CD4-positive, alpha-beta memory T cell (primary cell): ENCODE data around the gene INPP5B. TPM values are rescaled to one million over a fixed set of nuclear protein-coding genes. Genes with fewer than 3 reads are reported as not detected.
A peak's percentile ranks its signal among the peaks of the same experiment; 100 is the strongest.

ENCODE experiments used
- CTCF ChIA-PET: fragments of 350-600 bp; sonication (Branson Sonifier 250); formaldehyde crosslinking; loops from one replicate; lab custom pipeline; 2021; ENCODE audit warnings: inconsistent platforms; ENCODE audit not compliant: partially characterized antibody; lab: Charles Lee
- POLR2A ChIA-PET: fragments of 350-600 bp; sonication (Branson Sonifier 250); formaldehyde crosslinking; loops from one replicate; lab custom pipeline; 2021; ENCODE audit not compliant: partially characterized antibody; lab: Charles Lee
- DNase-seq, 5 donors: peaks; one replicate each; pipeline versions ENCODE4 v3.0.0 to v3.0.0-alpha.2; 2020 to 2022; ENCODE audit warnings: mixed read lengths in 1 of 5
- H3K27ac ChIP-seq: one replicate; pipeline ENCODE4 v1.7.0; 2013; ENCODE audit warnings: low read depth, low read length
- H3K27me3 ChIP-seq: 2 replicates; pipeline ENCODE4 v1.7.0; 2013; ENCODE audit warnings: mild to moderate bottlenecking, low read length, moderate library complexity; ENCODE audit not compliant: insufficient read depth
- H3K36me3 ChIP-seq: 2 replicates; pipeline ENCODE4 v1.7.0; 2013; ENCODE audit warnings: mild to moderate bottlenecking, low read length, moderate library complexity; ENCODE audit not compliant: insufficient read depth
- H3K4me1 ChIP-seq: 2 replicates; pipeline ENCODE4 v1.7.0; 2013; ENCODE audit warnings: mild to moderate bottlenecking, low read length, moderate library complexity; ENCODE audit not compliant: insufficient read depth
- H3K4me3 ChIP-seq, 2 donors: one replicate each; pipeline ENCODE4 v1.7.0; 2013; ENCODE audit warnings: low read length in 2 of 2, mild to moderate bottlenecking in 1 of 2
- H3K9me3 ChIP-seq, 2 donors: one replicate each; pipeline ENCODE4 v1.7.0; 2013; ENCODE audit warnings: low read length in 2 of 2, control low read depth in 1 of 2; ENCODE audit not compliant: control insufficient read depth in 1 of 2
- H3K27ac Mint-ChIP-seq, 7 donors: one replicate each; pipeline ENCODE4 v1.8.0; 2020 to 2021; ENCODE audit warnings: mixed read lengths in 7 of 7, mild to moderate bottlenecking in 6 of 7, inconsistent platforms in 3 of 7, moderate library complexity in 3 of 7
- H3K27me3 Mint-ChIP-seq, 2 donors: one replicate each; pipeline ENCODE4 v1.8.0; 2020 to 2021; ENCODE audit warnings: mixed read lengths in 2 of 2
- H3K36me3 Mint-ChIP-seq, 2 donors: one replicate each; pipeline ENCODE4 v1.8.0; 2020 to 2021; ENCODE audit warnings: mixed read lengths in 2 of 2, inconsistent platforms in 1 of 2, mild to moderate bottlenecking in 1 of 2
- H3K4me1 Mint-ChIP-seq, 4 donors: one replicate each; pipeline ENCODE4 v1.8.0; 2020 to 2021; ENCODE audit warnings: mixed read lengths in 4 of 4, mild to moderate bottlenecking in 1 of 4
- H3K4me3 Mint-ChIP-seq, 8 donors: one replicate each; pipeline ENCODE4 v1.8.0; 2020 to 2021; ENCODE audit warnings: mixed read lengths in 8 of 8, mild to moderate bottlenecking in 7 of 8, moderate library complexity in 6 of 8, inconsistent platforms in 3 of 8
- H3K9me3 Mint-ChIP-seq, 8 donors: one replicate each; pipeline ENCODE4 v1.8.0; 2020 to 2021; ENCODE audit warnings: mixed read lengths in 8 of 8, mild to moderate bottlenecking in 5 of 8, inconsistent platforms in 3 of 8, moderate library complexity in 1 of 8
- intact Hi-C: fragments of 100-400 bp; cut with micrococcal nuclease; formaldehyde crosslinking; loops from one replicate; pipeline ENCODE4 v1.15.1; 2023
- polyA plus RNA-seq, 2 donors: library from polyadenylated mRNA; unstranded; fragments of 300-500 nt; fragmentation: Illumina TruSeq; gene quantifications; one replicate each; pipeline ENCODE4 v1.2.3, GENCODE V29; 2021
- total RNA-seq, 2 experiments: library from RNA; stranded (reverse); gene quantifications; one replicate each; pipeline ENCODE4 v1.2.3, GENCODE V29; 2021

The INPP5B gene
- total and polyA plus RNA-seq, 4 experiments from 2014 or later: 8.9 to 35.7 (median 26.2) TPM

DNA sequence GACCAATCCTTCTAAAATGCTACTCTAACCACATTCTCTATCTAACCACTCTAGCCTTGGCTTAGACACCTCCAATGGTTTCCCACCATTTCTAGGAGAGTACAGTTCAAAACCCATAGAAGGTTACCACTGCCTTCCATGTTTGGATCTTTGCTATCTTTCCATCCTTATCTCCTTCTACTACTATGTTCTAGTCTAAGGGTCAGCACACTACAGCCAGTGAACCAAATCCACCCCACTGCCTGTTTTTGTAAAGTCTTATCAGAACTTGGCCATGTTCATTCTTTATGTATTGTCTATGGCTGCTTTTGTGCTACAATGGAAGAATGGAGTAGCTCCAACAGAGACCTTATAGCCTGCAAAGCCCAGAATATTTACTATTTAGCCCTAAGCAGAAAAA lies 93.7 kb downstream of the INPP5B start:
- H3K9me3 Mint-ChIP-seq: no peaks in the 10 kb centered on the region
- peak overlapping the region in 5 of 7 donors; percentile 1 to 79 (median 70) for H3K27ac Mint-ChIP-seq
- peaks cover 21 to 35% of the 10 kb centered on the region in 2 donors for H3K36me3 Mint-ChIP-seq
- CTCF ChIA-PET: no interaction called here
- DNase-seq: no peak
- Histone ChIP-seq H3K27ac (no peak overlapping the region), H3K9me3 (no peaks in the 10 kb centered on the region), H3K4me1 (peaks cover 60% of the 10 kb centered on the region), H3K36me3 (peaks cover 8% of the 10 kb centered on the region), H3K27me3 (no peaks in the 10 kb centered on the region), H3K4me3 (no peak overlapping the region)
- POLR2A ChIA-PET: no interaction called here
- H3K4me3 Mint-ChIP-seq: peak overlapping the region in 3 of 8 donors; percentile 2 to 61 (median 19)
- intact Hi-C loops: no loop called here
- no peaks in the 10 kb centered on the region for H3K27me3 Mint-ChIP-seq
- peaks cover 20 to 46% (median 35%) of the 10 kb centered on the region in 4 donors for H3K4me1 Mint-ChIP-seq

DNA sequence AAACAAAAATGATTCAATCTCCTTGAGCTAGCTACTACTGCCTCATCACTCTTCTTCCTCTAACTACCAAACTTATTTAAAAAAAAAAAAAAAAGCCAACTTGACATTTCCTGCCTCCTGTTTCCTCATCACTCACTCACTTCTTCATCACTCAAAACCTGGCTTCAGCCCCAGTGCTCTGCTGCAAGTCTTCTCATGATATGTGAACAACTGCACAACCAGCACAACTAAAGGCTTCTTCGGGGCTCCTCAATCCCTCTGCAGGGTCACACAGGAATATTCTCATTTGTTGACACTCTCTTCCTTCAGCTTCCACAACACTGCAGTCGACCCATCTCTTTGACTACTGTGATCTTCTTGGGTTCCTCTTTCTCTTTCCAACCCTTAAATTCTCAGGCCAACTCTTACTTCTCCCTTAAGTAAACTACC lies 95.1 kb downstream of the INPP5B start:
- H3K27me3 Mint-ChIP-seq: no peaks in the 10 kb centered on the region
- peaks cover 60% of the 10 kb centered on the region for H3K4me1 ChIP-seq
- no peaks in the 10 kb centered on the region for H3K27me3 ChIP-seq
- intact Hi-C loops: no loop called here
- H3K4me3 ChIP-seq: no peak overlapping the region
- no peaks in the 10 kb centered on the region for H3K9me3 Mint-ChIP-seq
- CTCF ChIA-PET: interaction anchor here (0.7 to 2.9 kb wide), 2 partner anchors 8 to 11 kb away, joined by 3 to 28 read pairs; partner anchors contain the start of gene MTF1
- peaks cover under 1% of the 10 kb centered on the region for H3K36me3 ChIP-seq
- POLR2A ChIA-PET: interaction anchor here (1.4 to 2.7 kb wide), 2 partner anchors 8 to 43 kb away, joined by 3 to 10 read pairs; partner anchors contain the start of genes MTF1 and YRDC
- H3K4me3 Mint-ChIP-seq: no peak overlapping the region
- H3K27ac Mint-ChIP-seq: no peak overlapping the region
- H3K36me3 Mint-ChIP-seq: peaks cover 14 to 25% of the 10 kb centered on the region in 2 donors
- no peak overlapping the region for H3K27ac ChIP-seq
- H3K9me3 ChIP-seq: no peaks in the 10 kb centered on the region
- H3K4me1 Mint-ChIP-seq: peaks cover 16 to 44% (median 33%) of the 10 kb centered on the region in 4 donors
- no peak for DNase-seq

DNA sequence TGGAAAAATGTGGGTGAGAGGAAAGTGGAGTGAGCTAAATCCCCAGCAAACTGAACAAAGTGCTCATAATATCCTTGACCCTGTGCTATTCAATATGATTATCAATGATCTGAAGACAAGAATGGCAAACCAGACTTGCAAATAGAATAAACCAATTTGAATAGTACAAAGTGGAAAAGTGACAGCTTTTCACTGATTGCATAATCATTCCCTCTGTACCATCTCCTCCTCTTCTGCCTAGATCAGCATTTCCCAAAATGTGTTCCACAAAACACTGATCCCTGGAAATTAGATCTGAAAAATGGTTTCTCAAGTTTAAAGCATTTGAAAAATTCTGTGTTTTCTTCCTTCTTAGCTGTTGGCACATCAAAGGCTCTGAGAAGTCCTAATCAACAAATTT lies 95.6 kb downstream of the INPP5B start:
- DNase-seq: no peak
- intact Hi-C loops: no loop called here
- H3K36me3 Mint-ChIP-seq: peaks cover 14 to 27% of the 10 kb centered on the region in 2 donors
- Histone ChIP-seq H3K4me3 (no peak overlapping the region), H3K4me1 (peaks cover 61% of the 10 kb centered on the region), H3K9me3 (no peaks in the 10 kb centered on the region), H3K27me3 (no peaks in the 10 kb centered on the region), H3K36me3 (no peaks in the 10 kb centered on the region), H3K27ac (no peak overlapping the region)
- peaks cover 17 to 50% (median 38%) of the 10 kb centered on the region in 4 donors for H3K4me1 Mint-ChIP-seq
- H3K27me3 Mint-ChIP-seq: no peaks in the 10 kb centered on the region
- ChIA-PET POLR2A (interaction anchor here (1.4 to 2.7 kb wide), 2 partner anchors 8 to 43 kb away, joined by 3 to 10 read pairs; partner anchors contain the start of genes MTF1 and YRDC), CTCF (interaction anchor here (0.7 to 2.9 kb wide), 2 partner anchors 9 to 11 kb away, joined by 3 to 28 read pairs; partner anchors contain the start of gene MTF1)
- no peak overlapping the region for H3K27ac Mint-ChIP-seq
- H3K4me3 Mint-ChIP-seq: no peak overlapping the region
- no peaks in the 10 kb centered on the region for H3K9me3 Mint-ChIP-seq

DNA sequence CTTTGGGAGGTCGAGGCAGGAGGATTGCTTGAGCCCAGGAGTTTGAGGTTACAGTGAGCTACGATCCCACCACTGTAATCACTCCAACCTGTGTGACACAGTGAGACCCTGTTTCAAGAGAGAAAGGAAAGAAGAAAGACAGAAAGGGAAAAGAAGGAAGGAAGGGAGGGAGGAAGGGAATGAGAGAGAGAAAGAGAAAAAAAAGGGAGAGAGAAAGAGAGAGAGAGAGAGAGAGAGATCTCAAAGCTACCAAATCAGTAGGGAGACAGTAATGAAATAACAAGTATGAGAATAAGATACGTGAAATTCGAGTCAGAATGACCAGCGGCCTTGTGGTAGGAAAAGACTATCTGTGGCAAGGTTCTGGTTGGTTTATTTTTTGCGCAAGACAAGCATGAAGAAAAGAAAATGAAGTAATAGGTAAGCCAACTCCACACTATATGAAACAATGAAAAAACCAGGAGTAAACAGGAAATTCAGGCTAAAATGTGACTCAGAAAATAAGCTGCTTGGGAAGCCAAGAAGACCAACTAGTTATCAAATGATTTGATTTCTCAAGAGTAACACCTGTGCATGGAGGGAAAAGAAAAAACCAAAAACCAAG lies 96.4 kb downstream of the INPP5B start:
- no peak overlapping the region for H3K4me3 Mint-ChIP-seq
- H3K4me1 ChIP-seq: peaks cover 61% of the 10 kb centered on the region
- no peak overlapping the region for H3K27ac ChIP-seq
- POLR2A ChIA-PET: interaction anchor here (0.9 to 2.7 kb wide), 2 partner anchors 9 to 43 kb away, joined by 3 to 10 read pairs; partner anchors contain the start of genes C1orf122, MTF1 and YRDC
- DNase-seq: no peak
- no peaks in the 10 kb centered on the region for H3K27me3 ChIP-seq
- no peaks in the 10 kb centered on the region for H3K9me3 Mint-ChIP-seq
- H3K27me3 Mint-ChIP-seq: no peaks in the 10 kb centered on the region
- no peaks in the 10 kb centered on the region for H3K36me3 ChIP-seq
- H3K36me3 Mint-ChIP-seq: peaks cover 14 to 28% of the 10 kb centered on the region in 2 donors
- H3K4me3 ChIP-seq: no peak overlapping the region
- CTCF ChIA-PET: interaction anchor here (0.6 to 2.9 kb wide), 4 partner anchors 9 to 101 kb away, joined by 3 to 28 read pairs (median 4); partner anchors contain the start of gene MTF1
- no peaks in the 10 kb centered on the region for H3K9me3 ChIP-seq
- H3K4me1 Mint-ChIP-seq: peaks cover 22 to 56% (median 39%) of the 10 kb centered on the region in 4 donors
- intact Hi-C loops: no loop called here
- no peak overlapping the region for H3K27ac Mint-ChIP-seq

DNA sequence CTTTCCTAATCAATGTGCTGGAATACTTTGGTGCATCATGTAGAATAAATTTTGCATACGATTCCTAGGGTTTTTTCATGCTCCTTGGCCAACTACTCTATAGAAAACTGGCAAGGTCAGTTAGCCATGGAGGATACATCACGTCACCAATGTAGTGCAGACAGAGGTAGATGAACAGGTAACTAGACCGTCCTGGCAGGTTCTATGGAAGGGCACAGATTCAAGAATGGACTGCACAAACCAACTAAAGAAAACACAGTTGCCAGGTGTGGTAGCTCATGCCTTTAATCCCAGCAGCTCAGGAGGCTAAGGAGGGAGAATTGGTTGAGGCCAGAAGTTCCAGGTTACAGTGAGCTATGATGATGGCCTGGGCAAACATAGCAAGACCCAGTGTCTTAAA lies 97.4 kb downstream of the INPP5B start:
- Histone ChIP-seq H3K36me3 (peaks cover 5% of the 10 kb centered on the region), H3K9me3 (no peaks in the 10 kb centered on the region), H3K27me3 (no peaks in the 10 kb centered on the region), H3K4me1 (peaks cover 53% of the 10 kb centered on the region), H3K4me3 (no peak overlapping the region), H3K27ac (no peak overlapping the region)
- Mint-ChIP-seq H3K4me1 (peaks cover 32 to 55% (median 37%) of the 10 kb centered on the region in 4 donors), H3K27me3 (no peaks in the 10 kb centered on the region), H3K36me3 (peaks cover 14 to 27% of the 10 kb centered on the region in 2 donors), H3K9me3 (no peaks in the 10 kb centered on the region), H3K27ac (no peak overlapping the region), H3K4me3 (no peak overlapping the region)
- ChIA-PET CTCF (interaction anchor here (2.9 kb wide), 1 partner anchor 10 kb away, joined by 28 read pairs; the partner anchor contains the start of gene MTF1), POLR2A (interaction anchor here (0.9 kb wide), 1 partner anchor 42 kb away, joined by 3 read pairs; the partner anchor contains the start of genes C1orf122 and YRDC)
- no peak for DNase-seq
- intact Hi-C loops: no loop called here

DNA sequence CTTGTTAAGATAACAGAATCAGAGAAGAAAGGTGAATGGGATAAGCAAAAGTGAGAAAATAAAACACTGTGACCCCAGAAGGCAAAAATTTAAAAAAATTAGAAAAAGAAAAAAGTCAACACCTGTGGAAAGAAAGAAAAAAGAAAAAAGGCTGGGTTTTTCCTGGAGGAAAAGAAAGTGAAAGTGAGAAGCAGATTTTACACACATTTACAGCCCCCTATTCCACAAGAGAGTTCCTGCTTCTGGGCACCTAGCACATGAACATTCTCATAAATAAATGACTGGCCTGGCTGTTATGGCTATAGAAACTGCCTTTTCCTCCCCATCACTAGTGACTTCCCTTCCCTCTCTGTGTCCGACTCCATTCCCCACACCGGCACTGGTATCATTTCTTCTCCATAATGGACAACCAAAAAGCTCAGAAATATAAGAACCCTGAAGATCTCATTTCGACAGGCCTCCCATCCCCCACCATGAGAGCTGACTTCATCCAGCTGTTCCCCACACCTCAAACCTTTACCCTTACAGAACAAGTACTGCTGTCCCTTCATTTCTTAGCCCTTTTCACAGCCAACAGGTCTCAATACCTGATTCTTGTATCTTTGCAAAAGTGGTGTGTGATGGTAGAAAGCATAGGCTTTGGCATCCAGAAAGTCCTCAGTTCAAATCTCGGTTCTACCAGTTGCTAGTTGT lies 100.1 kb downstream of the INPP5B start:
- intact Hi-C loops: no loop called here
- peaks cover 13 to 30% of the 10 kb centered on the region in 2 donors for H3K36me3 Mint-ChIP-seq
- no peaks in the 10 kb centered on the region for H3K27me3 ChIP-seq
- H3K9me3 Mint-ChIP-seq: no peaks in the 10 kb centered on the region
- CTCF ChIA-PET: no interaction called here
- DNase-seq: no peak
- peaks cover 31 to 49% (median 41%) of the 10 kb centered on the region in 4 donors for H3K4me1 Mint-ChIP-seq
- no peaks in the 10 kb centered on the region for H3K27me3 Mint-ChIP-seq
- H3K4me3 Mint-ChIP-seq: peak overlapping the region in 7 of 8 donors; percentile 6 to 69 (median 49)
- H3K9me3 ChIP-seq: no peaks in the 10 kb centered on the region
- peak overlapping the region in 6 of 7 donors; percentile 17 to 74 (median 62) for H3K27ac Mint-ChIP-seq
- no peak overlapping the region for H3K4me3 ChIP-seq
- H3K36me3 ChIP-seq: peaks cover 5% of the 10 kb centered on the region
- H3K4me1 ChIP-seq: peaks cover 33% of the 10 kb centered on the region
- POLR2A ChIA-PET: interaction anchor here (0.6 to 1.5 kb wide), 2 partner anchors 12 to 1022 kb away, joined by 3 to 5 read pairs; partner anchors contain the start of gene MTF1
- H3K27ac ChIP-seq: no peak overlapping the region
